Measurements from ENCODE around the gene PDE4D. TPM values are rescaled to one million over a fixed set of nuclear protein-coding genes. Genes with fewer than 3 reads are reported as not detected.
"Not testable (repeated sequence)": the region's sequence is repeated elsewhere in the genome, so short reads cannot be mapped to it uniquely, and the experiment has no call there.

Gene PDE4D
- total RNA-seq, 1 donor from 2014 or later, result 35.1 TPM

- intact Hi-C loops (cut with micrococcal nuclease), result no loop called here
- peak; percentile 85 for ATAC-seq
- no peak for DNase-seq
These were observed 914.4 kb downstream of the PDE4D start for GRCh38 chr5:58979090-58979489.

- ATAC-seq, result no peak
- intact Hi-C loops (cut with micrococcal nuclease), result no loop called here
- DNase-seq, result no peak
These were observed 918.9 kb downstream of the PDE4D start for GRCh38 chr5:58974601-58975000.

GRCh38 chr5:58974083-58974482, 919.4 kb downstream of the PDE4D start:
- DNase-seq (no peak), ATAC-seq (no peak)
- intact Hi-C loops (cut with micrococcal nuclease), result no loop called here

GRCh38 chr5:58972301-58972700, 921.2 kb downstream of the PDE4D start:
- intact Hi-C loops (cut with micrococcal nuclease), result no loop called here
- peak; percentile 34 for ATAC-seq

GRCh38 chr5:58970766-58971165, 922.8 kb downstream of the PDE4D start:
- intact Hi-C loops (cut with micrococcal nuclease), result no loop called here
- DNase-seq (no peak), ATAC-seq (no peak)

More at GRCh38 chr5:58972301-58972700, 921.2 kb downstream of the PDE4D start:
- DNase-seq, result no peak

GRCh38 chr5:58969795-58970194, 923.7 kb downstream of the PDE4D start:
- ATAC-seq, result no peak
- no peak for DNase-seq
- intact Hi-C loops (cut with micrococcal nuclease), result no loop called here

- DNase-seq (no peak), ATAC-seq (no peak)
- intact Hi-C loops (cut with micrococcal nuclease), result no loop called here
These were observed 924.3 kb downstream of the PDE4D start for GRCh38 chr5:58969253-58969652.

- DNase-seq (no peak), ATAC-seq (no peak)
- intact Hi-C loops (cut with micrococcal nuclease), result no loop called here
These were observed 925.2 kb downstream of the PDE4D start for GRCh38 chr5:58968350-58968749.

GRCh38 chr5:58967597-58968281, 925.8 kb downstream of the PDE4D start:
- DNase-seq, result no peak
- intact Hi-C loops (cut with micrococcal nuclease), result no loop called here
- ATAC-seq, result no peak

- intact Hi-C loops (cut with micrococcal nuclease), result no loop called here
- DNase-seq, result no peak
- no peak for ATAC-seq
These were observed 927.7 kb downstream of the PDE4D start for GRCh38 chr5:58965677-58966414.

GRCh38 chr5:58963821-58964220, 929.7 kb downstream of the PDE4D start:
- ATAC-seq (no peak), DNase-seq (no peak)
- intact Hi-C loops (cut with micrococcal nuclease), result no loop called here

GRCh38 chr5:58963361-58963760, 930.2 kb downstream of the PDE4D start:
- no peak for ATAC-seq
- DNase-seq, result no peak
- intact Hi-C loops (cut with micrococcal nuclease), result no loop called here

- intact Hi-C loops (cut with micrococcal nuclease), result no loop called here
- DNase-seq, result no peak
- no peak for ATAC-seq
These were observed 931.8 kb downstream of the PDE4D start for GRCh38 chr5:58961631-58962280.

- ATAC-seq (no peak), DNase-seq (no peak)
- intact Hi-C loops (cut with micrococcal nuclease), result no loop called here
These were observed 934.8 kb downstream of the PDE4D start for GRCh38 chr5:58958701-58959100.

GRCh38 chr5:58953218-58953617, 940.3 kb downstream of the PDE4D start:
- ATAC-seq; intact Hi-C loops (cut with micrococcal nuclease); DNase-seq: not testable (repeated sequence)

GRCh38 chr5:58950224-58950623, 943.3 kb downstream of the PDE4D start:
- intact Hi-C loops (cut with micrococcal nuclease), result no loop called here
- ATAC-seq, result no peak

GRCh38 chr5:58946230-58946629, 947.3 kb downstream of the PDE4D start:
- no peak for ATAC-seq
- intact Hi-C loops (cut with micrococcal nuclease), result no loop called here
- DNase-seq, result no peak

More at GRCh38 chr5:58950224-58950623, 943.3 kb downstream of the PDE4D start:
- no peak for DNase-seq

- no peak for ATAC-seq
- intact Hi-C loops (cut with micrococcal nuclease), result no loop called here
- DNase-seq, result no peak
These were observed 949.3 kb downstream of the PDE4D start for GRCh38 chr5:58944221-58944620.

- intact Hi-C loops (cut with micrococcal nuclease), result no loop called here
- peak; percentile 39 for ATAC-seq
These were observed 953.1 kb downstream of the PDE4D start for GRCh38 chr5:58940446-58940845.

GRCh38 chr5:58939664-58940063, 953.9 kb downstream of the PDE4D start:
- ATAC-seq, result no peak
- intact Hi-C loops (cut with micrococcal nuclease), result no loop called here
- no peak for DNase-seq

More at GRCh38 chr5:58940446-58940845, 953.1 kb downstream of the PDE4D start:
- no peak for DNase-seq

Data from left ventricle myocardium superior (tissue), 1 donor.